GM18858 (cell line): ENCODE data around the gene USP17L20.
"Not testable (repeated sequence)": the region's sequence is repeated elsewhere in the genome, so short reads cannot be mapped to it uniquely, and the experiment has no call there.

Source experiments
- ATAC-seq: cut with Tn5 transposase; IDR thresholded peaks from one replicate; pipeline ENCODE4 v1.9.1; 2021; ENCODE audit not compliant: unreplicated experiment

Gene USP17L20

GRCh38 chr4:9257824-9258223 is at the start of gene USP17L20:
Gene USP17L20 (plus strand): TSS chr4:9258124. CDS start chr4:9258124, 0 bp downstream.
- ATAC-seq, result not testable (repeated sequence)

- not testable (repeated sequence) for ATAC-seq
These were observed 47.6 kb upstream of the USP17L20 start, which contains the start of gene USP17L10 for GRCh38 chr4:9210357-9210756. Gene USP17L10 (plus strand): TSS chr4:9210657. CDS start chr4:9210657, 0 bp downstream.

- ATAC-seq, result not testable (repeated sequence)
These were observed 43.2 kb upstream of the USP17L20 start for GRCh38 chr4:9214701-9215100.

GRCh38 chr4:9215105-9215504 is 42.8 kb upstream of the USP17L20 start, which contains the start of gene USP17L11:
Gene USP17L11 (plus strand): TSS chr4:9215405. CDS start chr4:9215405, 0 bp downstream.
- ATAC-seq, result not testable (repeated sequence)

- not testable (repeated sequence) for ATAC-seq
These were observed 38.1 kb upstream of the USP17L20 start, which contains the start of gene USP17L12 for GRCh38 chr4:9219852-9220251. Gene USP17L12 (plus strand): TSS chr4:9220152. CDS start chr4:9220152, 0 bp downstream.

- not testable (repeated sequence) for ATAC-seq
These were observed 33.3 kb upstream of the USP17L20 start, which contains the start of gene USP17L13 for GRCh38 chr4:9224596-9224995. Gene USP17L13 (plus strand): TSS chr4:9224896. CDS start chr4:9224896, 0 bp downstream.

GRCh38 chr4:9230249-9230648 is 27.7 kb upstream of the USP17L20 start:
- not testable (repeated sequence) for ATAC-seq

- not testable (repeated sequence) for ATAC-seq
These were observed 23.8 kb upstream of the USP17L20 start, which contains the start of gene USP17L15 for GRCh38 chr4:9234085-9234484. Gene USP17L15 (plus strand): TSS chr4:9234385. CDS start chr4:9234385, 0 bp downstream.

- not testable (repeated sequence) for ATAC-seq
These were observed 19.5 kb upstream of the USP17L20 start for GRCh38 chr4:9238461-9238860.

GRCh38 chr4:9243579-9243978 is 14.3 kb upstream of the USP17L20 start, which contains the start of gene USP17L17:
Gene USP17L17 (plus strand): TSS chr4:9243879. CDS start chr4:9243879, 0 bp downstream.
- not testable (repeated sequence) for ATAC-seq

- ATAC-seq, result not testable (repeated sequence)
These were observed 9.8 kb upstream of the USP17L20 start, which contains the start of gene USP17L18 for GRCh38 chr4:9247953-9248680. Gene USP17L18 (plus strand): TSS chr4:9248630. CDS start chr4:9248630, 0 bp downstream.

- not testable (repeated sequence) for ATAC-seq
These were observed 4.8 kb upstream of the USP17L20 start, which contains the start of gene USP17L19 for GRCh38 chr4:9253078-9253477. Gene USP17L19 (plus strand): TSS chr4:9253378. CDS start chr4:9253378, 0 bp downstream.

- not testable (repeated sequence) for ATAC-seq
These were observed 4.6 kb downstream of the USP17L20 start, which contains the start of gene USP17L21 for GRCh38 chr4:9262572-9262971. Gene USP17L21 (plus strand): TSS chr4:9262872. CDS start chr4:9262872, 0 bp downstream.

- ATAC-seq, result not testable (repeated sequence)
These were observed 9.4 kb downstream of the USP17L20 start, which contains the start of gene USP17L22 for GRCh38 chr4:9267319-9267718. Gene USP17L22 (plus strand): TSS chr4:9267619. CDS start chr4:9267619, 0 bp downstream.

- not testable (repeated sequence) for ATAC-seq
These were observed 13.8 kb downstream of the USP17L20 start for GRCh38 chr4:9271719-9272118.
